H1 (cell line): ENCODE results near the gene IQGAP3. TPM values are rescaled to one million over a fixed set of nuclear protein-coding genes. Genes with fewer than 3 reads are reported as not detected.
A peak's percentile ranks its signal among the peaks of the same experiment; 100 is the strongest.

ENCODE experiments used
- CTCF ChIA-PET: fragments of 300-600 bp; sonication (Branson Sonifier 250); formaldehyde crosslinking; loops from one replicate; lab custom pipeline; 2021; ENCODE audit not compliant: partially characterized antibody; lab: Charles Lee
- POLR2A ChIA-PET: fragments of 300-600 bp; sonication (Branson Sonifier 250); formaldehyde crosslinking; loops from one replicate; lab custom pipeline; 2021; ENCODE audit warnings: inconsistent platforms; ENCODE audit not compliant: partially characterized antibody; lab: Charles Lee
- DNase-seq, 2 experiments: peaks; one replicate each; pipeline versions ENCODE4 v3.0.0 to v3.0.0-alpha.2; 2010 to 2022; ENCODE audit warnings: low spot score in 2 of 2, low read depth in 1 of 2, mixed read lengths in 1 of 2
- FAIRE-seq: peaks from 2 replicates; lab custom pipeline; 2011; peaks lifted over from hg19 to GRCh38; lab: Jason Lieb, UNC
- H2AFZ ChIP-seq: 2 replicates; pipeline ENCODE4 v1.8.1; 2012; ENCODE audit warnings: low read length, inconsistent platforms
- H2AK5ac ChIP-seq: 2 replicates; pipeline ENCODE4 v1.6.1; 2013; ENCODE audit warnings: low read depth, low read length
- H2BK120ac ChIP-seq: replicated peaks from 2 replicates; pipeline ENCODE3; 2013; ENCODE audit warnings: low read depth, low read length, inconsistent platforms
- H2BK12ac ChIP-seq: 2 replicates; pipeline ENCODE4 v1.6.1; 2013; ENCODE audit warnings: low read depth, low read length
- H2BK15ac ChIP-seq: 2 replicates; pipeline ENCODE4 v1.6.1; 2013; ENCODE audit warnings: low read length
- H2BK20ac ChIP-seq: 2 replicates; pipeline ENCODE4 v1.6.1; 2013; ENCODE audit warnings: low read length
- H2BK5ac ChIP-seq: 2 replicates; pipeline ENCODE4 v1.6.1; 2013; ENCODE audit warnings: low read depth, low read length
- H3K14ac ChIP-seq: 2 replicates; pipeline ENCODE4 v1.6.1; 2013; ENCODE audit warnings: inconsistent platforms; ENCODE audit not compliant: insufficient read length
- H3K18ac ChIP-seq: 2 replicates; pipeline ENCODE4 v1.6.1; 2013; ENCODE audit warnings: low read length; ENCODE audit errors: extremely low read depth
- H3K23ac ChIP-seq: 2 replicates; pipeline ENCODE4 v1.6.1; 2013; ENCODE audit warnings: inconsistent platforms; ENCODE audit not compliant: insufficient read length
- H3K23me2 ChIP-seq: 2 replicates; pipeline ENCODE4 v1.6.1; 2013; ENCODE audit warnings: low read depth, low read length
- H3K27ac ChIP-seq: 2 replicates; pipeline ENCODE4 v1.6.1; 2011; ENCODE audit warnings: low read depth, low read length, inconsistent platforms
- H3K27me3 ChIP-seq, 4 experiments: replicated peaks in 1 of 4; 1 replicate in 1 of 4; 2 replicates in 3 of 4; pipeline versions ENCODE4 v1.6.1 to v1.8.1; 2011 to 2013; ENCODE audit warnings: low read length in 3 of 4, mild to moderate bottlenecking in 3 of 4, inconsistent platforms in 2 of 4, mixed read lengths in 2 of 4, moderate library complexity in 1 of 4; ENCODE audit not compliant: control insufficient read depth in 3 of 4, insufficient read depth in 3 of 4; ENCODE audit errors: extremely low read depth in 1 of 4
- H3K36me3 ChIP-seq, 4 experiments: 2 replicates each; pipeline versions ENCODE4 v1.6.1 to v1.8.1; 2011 to 2013; ENCODE audit warnings: mild to moderate bottlenecking in 4 of 4, low read length in 3 of 4, moderate library complexity in 2 of 4, control low read depth in 1 of 4, inconsistent platforms in 1 of 4; ENCODE audit not compliant: insufficient read depth in 4 of 4, control insufficient read depth in 2 of 4
- H3K4ac ChIP-seq: replicated peaks from 2 replicates; pipeline ENCODE3; 2013; ENCODE audit warnings: low read length, low read depth, mixed read lengths, inconsistent platforms; ENCODE audit not compliant: insufficient read length
- H3K4me1 ChIP-seq, 4 experiments: replicated peaks in 1 of 4; 1 replicate in 1 of 4; 2 replicates in 3 of 4; pipeline versions ENCODE4 v1.6.1 to v1.8.1; 2011 to 2013; ENCODE audit warnings: low read length in 3 of 4, inconsistent platforms in 2 of 4, mixed read lengths in 1 of 4; ENCODE audit not compliant: insufficient read depth in 4 of 4, control insufficient read depth in 3 of 4
- H3K4me2 ChIP-seq, 2 experiments: 2 replicates each; pipeline versions ENCODE4 v1.6.1 to v1.8.1; 2011 to 2013; ENCODE audit warnings: low read depth in 2 of 2, low read length in 2 of 2, control low read depth in 1 of 2, inconsistent platforms in 1 of 2, mild to moderate bottlenecking in 1 of 2; ENCODE audit not compliant: insufficient read depth in 1 of 2
- H3K4me3 ChIP-seq, 4 experiments: fragments of 200-600, 300-600 bp in 1 of 4; sonication (generic), shearing (Covaris generic), sonication (Bioruptor Twin) in 1 of 4; 2 replicates each; pipeline versions ENCODE4 v1.5.1 to v1.8.1; 2011 to 2016; ENCODE audit warnings: low read length in 4 of 4, low read depth in 3 of 4, control low read depth in 2 of 4, inconsistent platforms in 2 of 4, mild to moderate bottlenecking in 2 of 4, mixed read lengths in 1 of 4, moderate library complexity in 1 of 4; ENCODE audit not compliant: insufficient read depth in 2 of 4; ENCODE audit errors: extremely low read depth in 1 of 4
- H3K56ac ChIP-seq: replicated peaks from 2 replicates; pipeline ENCODE3; 2013; ENCODE audit warnings: low read depth, mild to moderate bottlenecking, mixed read lengths, low read length, inconsistent platforms; ENCODE audit not compliant: insufficient read length
- H3K79me1 ChIP-seq: 2 replicates; pipeline ENCODE4 v1.6.1; 2013; ENCODE audit warnings: low read depth, low read length, control low read depth
- H3K79me2 ChIP-seq, 2 experiments: 2 replicates each; pipeline versions ENCODE4 v1.6.1 to v1.8.1; 2012 to 2013; ENCODE audit warnings: low read length in 2 of 2, mild to moderate bottlenecking in 2 of 2, inconsistent platforms in 1 of 2; ENCODE audit not compliant: insufficient read depth in 2 of 2, control insufficient read depth in 1 of 2
- H3K9ac ChIP-seq, 4 experiments: replicated peaks in 1 of 4; 1 replicate in 1 of 4; 2 replicates in 3 of 4; pipeline versions ENCODE4 v1.6.1 to v1.8.1; 2011 to 2013; ENCODE audit warnings: low read depth in 3 of 4, low read length in 3 of 4, control low read depth in 2 of 4, mild to moderate bottlenecking in 2 of 4, moderate library complexity in 2 of 4, inconsistent platforms in 1 of 4; ENCODE audit errors: extremely low read depth in 1 of 4
- H3K9me3 ChIP-seq, 2 experiments: 2 replicates each; pipeline versions ENCODE4 v1.6.1 to v1.8.1; 2012 to 2013; ENCODE audit warnings: mild to moderate bottlenecking in 2 of 2, moderate library complexity in 2 of 2, control low read depth in 1 of 2, inconsistent platforms in 1 of 2, low read depth in 1 of 2, low read length in 1 of 2, mixed read lengths in 1 of 2; ENCODE audit not compliant: insufficient read depth in 2 of 2
- H4K20me1 ChIP-seq, 2 experiments: replicated peaks in 1 of 2; 2 replicates each; pipeline versions ENCODE3 to v1.8.1; 2011 to 2013; ENCODE audit warnings: inconsistent platforms in 2 of 2, low read length in 2 of 2, mild to moderate bottlenecking in 1 of 2; ENCODE audit not compliant: insufficient read depth in 2 of 2, control insufficient read depth in 1 of 2
- H4K5ac ChIP-seq: 2 replicates; pipeline ENCODE4 v1.6.1; 2013; ENCODE audit warnings: low read length, low read depth, mixed read lengths, inconsistent platforms; ENCODE audit not compliant: insufficient read length
- H4K8ac ChIP-seq: 2 replicates; pipeline ENCODE4 v1.8.0; 2013; ENCODE audit warnings: mild to moderate bottlenecking, moderate library complexity, low read length, inconsistent platforms; ENCODE audit not compliant: insufficient read depth; ENCODE audit errors: extremely low read depth
- H4K91ac ChIP-seq: replicated peaks from 2 replicates; pipeline ENCODE3; 2013; ENCODE audit warnings: low read length, mixed read lengths, inconsistent platforms; ENCODE audit not compliant: insufficient read length
- BCL11A ChIP-seq, 2 experiments: IDR thresholded peaks; one replicate each; pipeline ENCODE4 v1.6.1; 2011; ENCODE audit warnings: low read depth in 2 of 2, low read length in 2 of 2, mild to moderate bottlenecking in 2 of 2
- CHD1 ChIP-seq: IDR thresholded peaks from 2 replicates; pipeline ENCODE4 v1.6.1; 2012; ENCODE audit warnings: low read depth, low read length, improper control_type of control experiment
- HDAC2 ChIP-seq, 2 experiments: fragments of 300-600 bp in 1 of 2; sonication (generic) in 1 of 2; IDR thresholded peaks; 2 replicates each; pipeline ENCODE4 v1.6.1; 2011 to 2012; ENCODE audit warnings: low read depth in 2 of 2, low read length in 2 of 2, mild to moderate bottlenecking in 2 of 2, moderate library complexity in 2 of 2, borderline replicate concordance in 1 of 2, inconsistent platforms in 1 of 2
- HDAC6 ChIP-seq: IDR thresholded peaks from one replicate; pipeline ENCODE4 v1.7.1; 2012; ENCODE audit warnings: low read depth, mild to moderate bottlenecking, inconsistent platforms, low read length, moderate library complexity
- MAFK ChIP-seq: IDR thresholded peaks from 2 replicates; pipeline ENCODE4 v1.6.1; 2012; ENCODE audit warnings: low read depth, mild to moderate bottlenecking, improper control_type of control experiment, low read length
- RFX5 ChIP-seq: IDR thresholded peaks from 2 replicates; pipeline ENCODE4 v1.6.1; 2011; ENCODE audit warnings: low read depth, low read length, improper control_type of control experiment, borderline replicate concordance
- RNF2 ChIP-seq: fragments of 200-900, 300-1000 bp; sonication (generic); IDR thresholded peaks from 2 replicates; pipeline ENCODE4 v1.7.1; 2016; ENCODE audit warnings: borderline replicate concordance, low read depth, mild to moderate bottlenecking, antibody characterized with exemption, low read length; ENCODE audit not compliant: poor library complexity, severe bottlenecking; ENCODE audit errors: missing control alignments
- RXRA ChIP-seq: IDR thresholded peaks from 2 replicates; pipeline ENCODE4 v1.6.1; 2011; ENCODE audit warnings: low read depth, mild to moderate bottlenecking, low read length, moderate library complexity; ENCODE audit not compliant: insufficient read depth
- SP4 ChIP-seq: IDR thresholded peaks from 2 replicates; pipeline ENCODE4 v1.6.1; 2012; ENCODE audit warnings: low read length, inconsistent platforms
- YY1 ChIP-seq: IDR thresholded peaks from 2 replicates; pipeline ENCODE4 v1.6.1; 2011; ENCODE audit warnings: low read depth, mild to moderate bottlenecking, low read length
- WGBS, 2 experiments: shearing (Covaris generic) in 1 of 2; methylation state at CpG; one replicate each; pipeline versions ENCODE4 v1.1.6 to v1.1.7; 2013 to 2015; ENCODE audit warnings: low lambda C conversion rate in 2 of 2, mixed read lengths in 2 of 2, inconsistent platforms in 1 of 2, low coverage in 1 of 2, missing lambda C conversion rate in 1 of 2; ENCODE audit not compliant: insufficient replicate concordance in 2 of 2, insufficient coverage in 1 of 2, insufficient read length in 1 of 2; ENCODE audit errors: extremely low coverage in 1 of 2, missing lambda C conversion rate in 1 of 2; 5-methylcytosine and 5-hydroxymethylcytosine counted together
- polyA plus RNA-seq, 7 experiments: library from polyadenylated mRNA; depleted of rRNA in 3 of 7; stranded (reverse) in 5 of 7; unstranded in 2 of 7; fragments of >200 nt in 5 of 7; fragments of 200-250 nt in 2 of 7; gene quantifications; 1 replicate in 5 of 7; 2 replicates in 1 of 7; 4 replicates in 1 of 7; pipeline versions ENCODE4 v1.2.1 to v1.2.3, GENCODE V29; 2011 to 2013; ENCODE audit warnings: missing spikeins in 2 of 7, mixed read lengths in 2 of 7
- total RNA-seq: library from RNA; stranded (reverse); fragmentation: NEBNext Ultra II Directional; extraction: Animal tissue kit (Norgen Biotek cat#: 25700); gene quantifications from 2 replicates; pipeline ENCODE4 v1.2.1, GENCODE V29; 2021
- TF ChIP-seq, protein P1 (sequence below): IDR thresholded peaks from 2 replicates; pipeline ENCODE4 v1.6.1; 2011; ENCODE audit warnings: low read depth, mild to moderate bottlenecking, low read length; ENCODE audit not compliant: insufficient read depth
- TF ChIP-seq, protein P2 (sequence below): IDR thresholded peaks from 2 replicates; pipeline ENCODE4 v1.6.1; 2012; ENCODE audit warnings: inconsistent platforms

Gene IQGAP3
- total and polyA plus RNA-seq, 2 of the 8 experiments (the other 6 are each of a cell fraction or from before 2014, with no cell fraction given): 14.6 to 22.3 TPM

DNA sequence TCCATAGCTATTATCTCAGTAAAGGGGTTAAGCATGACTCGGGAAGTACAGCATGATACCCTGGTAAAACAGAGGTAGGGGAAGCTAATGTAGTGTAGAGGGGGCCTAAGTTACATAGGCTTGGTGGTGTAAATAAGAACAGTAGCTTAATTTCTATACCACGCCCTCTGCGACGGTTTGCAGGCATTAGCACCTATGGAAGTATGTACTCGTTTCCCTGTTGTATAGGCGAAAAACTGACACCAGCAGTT, 18.7 kb upstream of the IQGAP3 start:
- no peaks in the 10 kb centered on the region for H3K9me3 ChIP-seq
- DNase-seq (no peak), FAIRE-seq (no peak)
- 21% methylated on average over 6 of the region's 6 CpGs; no CpG with 5 or more reads in 1 of the 2 experiments for WGBS, 2 experiments
- H3K56ac ChIP-seq: no peak overlapping the region
- H4K91ac ChIP-seq: peak overlapping the region; percentile 50
- H3K79me1 ChIP-seq: 0 out of 2 replicates have a peak, but pooled peaks cover 2% of the 10 kb centered on the region
- no peaks in the 10 kb centered on the region for H3K27me3 ChIP-seq
- no peak overlapping the region for H2AK5ac ChIP-seq
- H3K9ac ChIP-seq: peak overlapping the region in 2 of 4 experiments; percentile 31 to 64; a peak in 3 of 7 replicates
- ChIA-PET POLR2A (interaction anchor here (0.8 to 5.1 kb wide), 30 partner anchors 9 to 212 kb away, joined by 3 to 66 read pairs (median 4); partner anchors contain the start of genes GPATCH4, HAPLN2, MEF2D and PRCC), CTCF (interaction anchor here (0.7 to 5.3 kb wide), 17 partner anchors 10 to 205 kb away, joined by 3 to 45 read pairs (median 4); partner anchors contain the start of genes GPATCH4, HAPLN2 and TTC24)
- H3K23ac ChIP-seq: no peak overlapping the region
- H2AFZ ChIP-seq: peak overlapping the region; percentile 88
- H3K4me2 ChIP-seq: peak overlapping the region; percentile 68 to 87
- H3K14ac ChIP-seq: no peak overlapping the region
- no peak overlapping the region for H2BK12ac ChIP-seq
- H3K23me2 ChIP-seq: peaks cover 10% of the 10 kb centered on the region
- H3K4me3 ChIP-seq: peak overlapping the region; percentile 62 to 87 (median 81)
- no peak overlapping the region for H2BK20ac ChIP-seq
- peaks cover 8 to 29% (median 18%) of the 10 kb centered on the region in 4 experiments for H3K36me3 ChIP-seq
- H2BK5ac ChIP-seq: peak overlapping the region; percentile 41; the same call in 1 of the 2 replicates
- H4K5ac ChIP-seq: peak overlapping the region; percentile 2
- peak overlapping the region; percentile 4 for H3K4ac ChIP-seq
- H3K27ac ChIP-seq: no peak overlapping the region
- no peak for TF ChIP-seq RFX5
- TF ChIP-seq MAFK: no peak
- no peak for TF ChIP-seq HDAC2 (IDR thresholded peaks at IDR 0.05; ENCODE audit: borderline replicate concordance in 1 of 2, low read depth in 2 of 2, low read length in 2 of 2)
- TF ChIP-seq, protein P1, sequence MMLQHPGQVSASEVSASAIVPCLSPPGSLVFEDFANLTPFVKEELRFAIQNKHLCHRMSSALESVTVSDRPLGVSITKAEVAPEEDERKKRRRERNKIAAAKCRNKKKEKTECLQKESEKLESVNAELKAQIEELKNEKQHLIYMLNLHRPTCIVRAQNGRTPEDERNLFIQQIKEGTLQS: no peak
- TF ChIP-seq HDAC6: no peak
- no peak for TF ChIP-seq CHD1
- TF ChIP-seq RNF2: no peak
- TF ChIP-seq YY1: no peak
- no peak for TF ChIP-seq RXRA
- TF ChIP-seq, protein P2, sequence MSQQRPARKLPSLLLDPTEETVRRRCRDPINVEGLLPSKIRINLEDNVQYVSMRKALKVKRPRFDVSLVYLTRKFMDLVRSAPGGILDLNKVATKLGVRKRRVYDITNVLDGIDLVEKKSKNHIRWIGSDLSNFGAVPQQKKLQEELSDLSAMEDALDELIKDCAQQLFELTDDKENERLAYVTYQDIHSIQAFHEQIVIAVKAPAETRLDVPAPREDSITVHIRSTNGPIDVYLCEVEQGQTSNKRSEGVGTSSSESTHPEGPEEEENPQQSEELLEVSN: no peak
- TF ChIP-seq SP4: no peak
- TF ChIP-seq BCL11A (IDR thresholded peaks at IDR 0.05; ENCODE audit: low read depth in 2 of 2, low read length in 2 of 2): no peak
- TF ChIP-seq, all 59 proteins: peak for 0
- H4K8ac ChIP-seq: no peak overlapping the region
- no peak overlapping the region; the same call in 1 of the 2 replicates for H3K18ac ChIP-seq
- peaks cover 0 to 5% of the 10 kb centered on the region in 2 experiments for H4K20me1 ChIP-seq
- no peaks in the 10 kb centered on the region for H3K79me2 ChIP-seq
- no peak overlapping the region; the same call in 1 of the 2 replicates for H2BK15ac ChIP-seq
- peaks cover 0 to 10% (median 2%) of the 10 kb centered on the region in 4 experiments; a peak in 4 of 7 replicates for H3K4me1 ChIP-seq
- H2BK120ac ChIP-seq: no peak overlapping the region
